ENCODE measurements around the gene MLF1.

The MLF1 gene

DNA sequence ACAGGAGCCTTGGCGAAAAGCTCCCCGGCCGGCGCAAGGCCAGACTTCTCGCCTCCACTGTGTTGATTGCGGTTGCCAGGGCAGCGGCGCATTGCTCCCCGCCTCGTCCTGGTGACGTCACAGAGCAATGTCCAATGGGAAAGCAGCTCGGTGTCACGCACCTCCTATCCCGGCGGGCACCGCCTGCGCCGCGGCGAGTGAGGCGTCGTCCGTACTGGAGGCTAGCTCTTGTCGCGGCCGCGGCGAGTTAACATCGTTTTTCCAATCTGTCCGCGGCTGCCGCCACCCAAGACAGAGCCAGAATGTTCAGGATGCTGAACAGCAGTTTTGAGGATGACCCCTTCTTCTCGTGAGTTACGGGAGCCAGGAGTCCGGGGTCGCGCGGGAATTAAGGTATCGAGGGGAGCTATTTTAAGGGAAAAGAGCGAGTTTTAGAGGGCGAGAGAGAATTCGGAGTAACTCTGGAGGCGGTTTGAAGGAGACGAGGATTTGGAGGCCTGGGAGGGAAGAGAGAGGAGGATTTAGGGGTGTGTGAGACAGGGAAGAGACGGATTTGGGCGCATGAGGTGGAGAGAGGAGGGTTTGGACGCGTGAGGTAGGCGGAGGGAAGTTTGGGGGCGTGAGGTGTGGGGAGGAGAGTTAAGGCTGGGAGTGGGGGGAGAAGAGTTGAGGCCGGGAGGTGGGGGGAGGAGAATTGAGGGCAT lies at the start of gene MLF1:
Gene MLF1 (plus strand): TSS at position 196 of the 704 bp plus-strand sequence. CDS start 107 bp downstream, at position 303.
- no peak for DNase-seq (ENCODE audit: low read depth)
- H3K4me3 ChIP-seq (ENCODE audit: low read depth, low read length), result no peak within 1 kb of the TSS
- TF ChIP-seq, protein P1, sequence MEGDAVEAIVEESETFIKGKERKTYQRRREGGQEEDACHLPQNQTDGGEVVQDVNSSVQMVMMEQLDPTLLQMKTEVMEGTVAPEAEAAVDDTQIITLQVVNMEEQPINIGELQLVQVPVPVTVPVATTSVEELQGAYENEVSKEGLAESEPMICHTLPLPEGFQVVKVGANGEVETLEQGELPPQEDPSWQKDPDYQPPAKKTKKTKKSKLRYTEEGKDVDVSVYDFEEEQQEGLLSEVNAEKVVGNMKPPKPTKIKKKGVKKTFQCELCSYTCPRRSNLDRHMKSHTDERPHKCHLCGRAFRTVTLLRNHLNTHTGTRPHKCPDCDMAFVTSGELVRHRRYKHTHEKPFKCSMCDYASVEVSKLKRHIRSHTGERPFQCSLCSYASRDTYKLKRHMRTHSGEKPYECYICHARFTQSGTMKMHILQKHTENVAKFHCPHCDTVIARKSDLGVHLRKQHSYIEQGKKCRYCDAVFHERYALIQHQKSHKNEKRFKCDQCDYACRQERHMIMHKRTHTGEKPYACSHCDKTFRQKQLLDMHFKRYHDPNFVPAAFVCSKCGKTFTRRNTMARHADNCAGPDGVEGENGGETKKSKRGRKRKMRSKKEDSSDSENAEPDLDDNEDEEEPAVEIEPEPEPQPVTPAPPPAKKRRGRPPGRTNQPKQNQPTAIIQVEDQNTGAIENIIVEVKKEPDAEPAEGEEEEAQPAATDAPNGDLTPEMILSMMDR (IDR thresholded peaks at IDR 0.05; ENCODE audit: low read depth, low read length), result no peak
- TF ChIP-seq POLR2A (IDR thresholded peaks at IDR 0.05; ENCODE audit: extremely low read depth, insufficient read length), result no peak
- TF ChIP-seq, protein P2, sequence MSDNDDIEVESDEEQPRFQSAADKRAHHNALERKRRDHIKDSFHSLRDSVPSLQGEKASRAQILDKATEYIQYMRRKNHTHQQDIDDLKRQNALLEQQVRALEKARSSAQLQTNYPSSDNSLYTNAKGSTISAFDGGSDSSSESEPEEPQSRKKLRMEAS (IDR thresholded peaks at IDR 0.05; ENCODE audit: low read depth, low read length), result no peak
- TF ChIP-seq MYC (IDR thresholded peaks at IDR 0.05; ENCODE audit: low read depth, low read length), result no peak

DNA sequence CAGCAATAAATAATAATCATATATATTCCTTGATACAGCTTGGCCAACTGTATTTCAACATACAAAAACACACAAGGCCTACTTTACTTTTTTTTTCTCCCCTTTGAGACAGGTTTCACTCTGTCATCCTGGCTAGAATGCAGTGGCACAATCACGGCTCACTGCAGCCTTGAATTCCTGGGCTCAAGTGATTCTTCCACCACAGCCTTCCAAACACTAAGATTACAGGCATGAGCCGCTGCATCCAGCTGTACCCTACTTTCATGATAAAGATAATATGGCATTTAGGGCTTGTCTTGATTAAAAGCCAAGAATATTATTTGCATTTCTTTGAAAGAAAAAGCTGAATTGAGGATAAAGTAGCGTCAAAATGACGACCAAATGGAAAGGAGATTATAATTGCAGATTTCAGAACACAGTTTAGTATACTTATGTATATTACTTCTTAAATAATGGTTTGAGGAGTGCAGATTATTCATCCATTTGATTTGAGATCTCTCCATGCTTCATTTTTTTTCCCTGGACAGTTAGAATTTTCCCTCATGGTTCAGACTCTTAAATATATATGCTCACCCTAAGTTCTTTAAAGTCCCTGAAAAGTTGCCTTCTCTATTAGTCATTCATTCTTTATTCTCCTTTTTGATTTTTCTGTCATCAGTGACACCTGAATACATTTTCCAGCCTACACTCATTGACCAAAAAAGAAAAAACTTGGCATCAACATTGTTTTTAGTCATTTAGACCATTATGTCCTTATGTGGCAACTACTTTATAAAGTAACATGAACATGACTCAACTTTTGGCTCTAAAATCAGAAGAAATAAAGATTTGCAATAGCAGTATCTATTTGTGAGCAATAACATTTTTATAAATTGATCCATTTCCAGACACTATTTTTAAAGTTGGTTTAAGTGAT lies 48.5 kb upstream of the MLF1 start:
- TF ChIP-seq MYC (IDR thresholded peaks at IDR 0.05; ENCODE audit: low read depth, low read length), result no peak
- TF ChIP-seq, protein P2 (IDR thresholded peaks at IDR 0.05; ENCODE audit: low read depth, low read length), result no peak
- TF ChIP-seq, protein P1 (IDR thresholded peaks at IDR 0.05; ENCODE audit: low read depth, low read length), result no peak
- no peak for TF ChIP-seq POLR2A (IDR thresholded peaks at IDR 0.05; ENCODE audit: extremely low read depth, insufficient read length)
- no peak overlapping the region for H3K4me3 ChIP-seq (ENCODE audit: low read depth, low read length)
- no peak for DNase-seq (ENCODE audit: low read depth)

- TF ChIP-seq POLR2A (IDR thresholded peaks at IDR 0.05; ENCODE audit: extremely low read depth, insufficient read length) (no peak), MYC (IDR thresholded peaks at IDR 0.05; ENCODE audit: low read depth, low read length) (no peak)
- TF ChIP-seq, protein P1 (IDR thresholded peaks at IDR 0.05; ENCODE audit: low read depth, low read length), result no peak
- TF ChIP-seq, protein P2 (IDR thresholded peaks at IDR 0.05; ENCODE audit: low read depth, low read length), result no peak
- DNase-seq (ENCODE audit: low read depth), result no peak
- no peak overlapping the region for H3K4me3 ChIP-seq (ENCODE audit: low read depth, low read length)
Observed at GRCh38 chr3:158528076-158528674, 42.8 kb upstream of the MLF1 start.

DNA sequence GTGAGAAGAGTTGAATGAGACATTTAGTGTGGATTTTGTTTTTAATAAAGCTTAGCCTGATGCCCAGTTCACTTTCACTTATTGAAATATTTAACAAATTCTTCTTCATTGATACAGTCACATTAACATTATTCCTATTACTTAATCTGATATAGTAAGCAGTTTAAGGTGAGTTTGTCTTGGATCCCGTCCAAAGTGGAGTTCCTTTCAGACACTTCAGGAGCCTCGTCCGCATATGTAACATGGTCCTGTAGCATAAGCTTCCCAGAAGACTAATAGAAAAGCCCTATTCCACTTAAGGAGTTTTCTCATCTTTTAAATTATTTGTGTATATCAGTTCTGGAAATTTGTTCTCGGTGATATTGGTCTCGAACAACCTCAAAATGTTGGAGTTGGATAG lies 39.7 kb upstream of the MLF1 start:
- TF ChIP-seq, protein P2 (IDR thresholded peaks at IDR 0.05; ENCODE audit: low read depth, low read length), result no peak
- TF ChIP-seq, protein P1 (IDR thresholded peaks at IDR 0.05; ENCODE audit: low read depth, low read length), result no peak
- TF ChIP-seq MYC (IDR thresholded peaks at IDR 0.05; ENCODE audit: low read depth, low read length) (no peak), POLR2A (IDR thresholded peaks at IDR 0.05; ENCODE audit: extremely low read depth, insufficient read length) (no peak)
- no peak overlapping the region for H3K4me3 ChIP-seq (ENCODE audit: low read depth, low read length)
- no peak for DNase-seq (ENCODE audit: low read depth)

- TF ChIP-seq, protein P2 (IDR thresholded peaks at IDR 0.05; ENCODE audit: low read depth, low read length), result no peak
- TF ChIP-seq MYC (IDR thresholded peaks at IDR 0.05; ENCODE audit: low read depth, low read length) (no peak), POLR2A (IDR thresholded peaks at IDR 0.05; ENCODE audit: extremely low read depth, insufficient read length) (no peak)
- TF ChIP-seq, protein P1 (IDR thresholded peaks at IDR 0.05; ENCODE audit: low read depth, low read length), result peak; percentile 32
- no peak overlapping the region for H3K4me3 ChIP-seq (ENCODE audit: low read depth, low read length)
- peak; percentile 49 for DNase-seq (ENCODE audit: low read depth)
Observed at GRCh38 chr3:158532099-158532734, 38.8 kb upstream of the MLF1 start.
